ENCODE data around the gene MRPL41.
A peak's percentile ranks its signal among the peaks of the same experiment; 100 is the strongest.
"Not testable (repeated sequence)": the region's sequence is repeated elsewhere in the genome, so short reads cannot be mapped to it uniquely, and the experiment has no call there.

MRPL41 gene

DNA sequence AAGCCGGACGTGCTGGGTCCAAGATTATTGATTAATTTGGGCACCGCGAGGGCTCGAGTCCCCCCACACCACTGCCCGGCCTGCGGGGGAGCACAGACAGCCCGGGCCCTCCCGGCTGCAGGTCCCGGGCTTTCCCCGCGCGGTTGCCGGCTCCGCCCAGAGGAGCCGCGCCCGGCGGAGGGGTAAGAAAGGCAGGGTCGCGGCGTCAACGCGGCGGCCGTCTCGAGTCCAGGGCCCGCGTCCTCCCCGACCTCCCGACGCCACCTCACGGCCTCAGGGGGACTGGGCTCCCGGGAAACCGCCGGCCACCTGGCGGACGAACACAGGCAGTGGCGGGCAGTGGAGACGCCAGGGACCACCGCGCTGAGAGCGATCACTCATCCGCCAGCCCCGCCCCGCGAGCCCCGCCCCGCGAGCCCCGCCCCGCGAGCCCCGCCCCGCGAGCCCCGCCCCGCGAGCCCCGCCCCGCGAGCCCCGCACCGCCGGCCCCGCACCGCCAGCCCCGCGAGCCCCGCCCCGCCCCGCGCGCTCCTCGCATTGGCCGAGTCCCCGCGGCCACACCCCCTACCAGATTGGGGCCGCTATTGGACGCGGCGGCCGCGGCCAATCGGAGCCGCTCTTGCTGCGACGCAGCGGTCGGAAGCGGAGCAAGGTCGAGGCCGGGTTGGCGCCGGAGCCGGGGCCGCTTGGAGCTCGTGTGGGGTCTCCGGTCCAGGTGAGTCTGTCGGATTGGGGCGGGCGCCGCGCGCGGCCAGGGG, at the start of gene MRPL41:
Gene MRPL41, plus strand, starts transcription at position 616 of the 758 bp plus-strand sequence. CDS start 203 bp downstream, outside the sequence.
- DNase-seq (ENCODE audit: low read depth in 2 of 2), result peak; percentile 81 to 87

- DNase-seq (ENCODE audit: low read depth in 2 of 2), result no peak
These were observed 49.4 kb upstream of the MRPL41 start for GRCh38 chr9:137502008-137502911.

GRCh38 chr9:137504432-137504777, 47.3 kb upstream of the MRPL41 start:
- DNase-seq (ENCODE audit: low read depth in 2 of 2), result no peak

- DNase-seq (ENCODE audit: low read depth in 2 of 2), result no peak
These were observed 46.1 kb upstream of the MRPL41 start for GRCh38 chr9:137505421-137506140.

GRCh38 chr9:137506274-137506673, 45.4 kb upstream of the MRPL41 start:
- DNase-seq (ENCODE audit: low read depth in 2 of 2), result no peak

DNA sequence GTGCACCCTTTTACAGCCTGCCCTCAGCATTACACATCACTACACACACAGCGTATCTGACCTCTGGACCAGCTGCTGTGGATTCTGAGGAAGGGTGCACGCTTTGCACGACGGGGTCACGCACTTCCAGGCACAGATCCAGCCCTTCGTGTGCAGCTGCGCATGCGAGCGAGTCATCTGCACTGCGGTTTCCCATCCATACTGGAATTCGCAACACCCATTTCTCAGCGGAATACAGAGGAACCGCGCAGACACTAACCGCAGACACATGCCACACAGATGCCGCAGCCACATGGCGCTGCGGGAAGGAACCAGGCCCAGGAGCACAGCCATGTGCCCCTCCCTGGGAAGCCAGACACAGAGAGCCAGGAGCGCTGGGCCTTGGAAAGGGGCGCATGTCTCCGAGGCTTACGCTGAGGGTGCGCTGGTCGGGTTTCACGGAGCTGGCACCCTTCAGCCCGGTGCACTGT, 44.9 kb upstream of the MRPL41 start:
- DNase-seq (ENCODE audit: low read depth in 2 of 2), result no peak

DNA sequence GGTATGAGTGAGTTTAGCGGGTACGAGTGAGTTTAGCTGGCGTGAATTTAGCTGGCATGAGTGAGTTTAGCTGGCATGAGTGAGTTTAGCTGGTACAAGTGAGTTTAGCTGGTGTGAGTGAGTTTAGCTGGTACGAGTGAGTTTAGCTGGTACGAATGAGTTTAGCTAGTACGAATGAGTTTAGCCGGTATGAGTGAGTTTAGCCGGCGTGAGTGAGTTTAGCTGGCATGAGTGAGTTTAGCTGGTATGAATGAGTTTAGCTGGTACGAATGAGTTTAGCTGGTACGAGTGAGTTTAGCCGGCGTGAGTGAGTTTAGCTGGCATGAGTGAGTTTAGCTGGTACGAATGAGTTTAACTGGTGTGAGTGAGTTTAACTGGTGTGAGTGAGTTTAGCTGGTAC, 42.5 kb upstream of the MRPL41 start:
- DNase-seq (ENCODE audit: low read depth in 2 of 2), result no peak

- not testable (repeated sequence) for DNase-seq (ENCODE audit: low read depth in 2 of 2)
These were observed 40.6 kb upstream of the MRPL41 start for GRCh38 chr9:137511126-137511525.

GRCh38 chr9:137511758-137512463, 39.8 kb upstream of the MRPL41 start:
- no peak for DNase-seq (ENCODE audit: low read depth in 2 of 2)

DNA sequence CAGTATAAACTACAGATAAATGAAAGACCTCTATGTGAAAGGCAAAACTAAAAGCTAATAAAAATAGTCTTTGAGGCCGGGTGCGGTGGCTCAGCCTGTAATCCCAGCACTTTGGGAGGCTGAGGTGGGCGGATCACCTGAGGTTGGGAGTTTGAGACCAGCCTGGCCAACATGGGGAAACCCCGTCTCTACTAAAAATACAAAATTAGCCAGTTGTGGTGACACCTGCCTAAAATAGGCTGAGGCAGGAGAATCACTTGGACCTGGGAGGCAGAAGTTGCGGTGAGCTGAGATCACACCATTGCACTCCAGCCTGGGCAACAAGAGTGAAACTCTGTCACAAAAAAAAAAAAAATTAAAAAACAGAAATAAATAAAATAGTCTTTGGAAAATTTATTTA, 38.5 kb upstream of the MRPL41 start:
- not testable (repeated sequence) for DNase-seq (ENCODE audit: low read depth in 2 of 2)

GRCh38 chr9:137513801-137514570, 37.7 kb upstream of the MRPL41 start:
- DNase-seq (ENCODE audit: low read depth in 2 of 2), result not testable (repeated sequence)

- DNase-seq (ENCODE audit: low read depth in 2 of 2), result no peak
These were observed 36.9 kb upstream of the MRPL41 start for GRCh38 chr9:137514691-137515337.

GRCh38 chr9:137515338-137515724, 36.3 kb upstream of the MRPL41 start:
- DNase-seq (ENCODE audit: low read depth in 2 of 2), result no peak

DNA sequence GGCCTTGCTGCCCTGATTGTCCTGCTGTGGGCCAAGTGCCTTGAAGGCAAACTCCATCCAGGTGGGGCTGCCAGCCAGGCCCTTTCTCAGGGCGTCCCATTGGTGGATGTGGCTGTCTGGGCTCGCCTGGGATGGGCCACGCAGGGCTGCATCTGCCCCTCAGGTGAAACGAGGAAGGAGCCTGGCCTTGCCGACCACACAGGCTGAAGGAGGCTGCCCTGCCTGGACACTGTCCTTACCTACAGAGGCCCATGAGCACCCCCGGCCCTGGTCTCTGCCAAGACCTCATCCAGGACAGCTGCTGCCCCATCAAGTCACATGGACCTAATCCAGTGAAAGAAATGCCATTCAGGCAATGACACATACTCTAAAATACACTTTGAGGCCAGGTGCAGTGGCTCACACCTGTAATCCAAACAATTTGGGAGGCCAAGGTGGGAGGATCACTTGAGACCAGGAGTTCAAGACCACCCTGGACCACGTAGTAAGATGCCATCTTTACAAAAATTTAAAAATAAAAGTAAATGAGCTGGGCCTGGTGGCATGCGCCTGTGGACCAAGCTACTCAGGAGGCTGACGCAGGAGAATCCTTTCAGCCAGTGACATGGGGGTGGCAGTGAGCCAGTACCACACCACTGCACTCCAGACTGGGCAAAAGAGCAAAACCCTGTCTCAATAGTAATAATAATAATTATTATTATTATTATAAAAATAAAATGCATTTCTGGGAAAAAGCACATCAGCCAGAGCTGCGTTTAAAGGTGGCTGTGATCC, 35.3 kb upstream of the MRPL41 start:
- DNase-seq (ENCODE audit: low read depth in 2 of 2), result no peak

- not testable (repeated sequence) for DNase-seq (ENCODE audit: low read depth in 2 of 2)
These were observed 32.8 kb upstream of the MRPL41 start for GRCh38 chr9:137518661-137519459.

GRCh38 chr9:137519553-137519952, 32.1 kb upstream of the MRPL41 start:
- DNase-seq (ENCODE audit: low read depth in 2 of 2), result no peak

DNA sequence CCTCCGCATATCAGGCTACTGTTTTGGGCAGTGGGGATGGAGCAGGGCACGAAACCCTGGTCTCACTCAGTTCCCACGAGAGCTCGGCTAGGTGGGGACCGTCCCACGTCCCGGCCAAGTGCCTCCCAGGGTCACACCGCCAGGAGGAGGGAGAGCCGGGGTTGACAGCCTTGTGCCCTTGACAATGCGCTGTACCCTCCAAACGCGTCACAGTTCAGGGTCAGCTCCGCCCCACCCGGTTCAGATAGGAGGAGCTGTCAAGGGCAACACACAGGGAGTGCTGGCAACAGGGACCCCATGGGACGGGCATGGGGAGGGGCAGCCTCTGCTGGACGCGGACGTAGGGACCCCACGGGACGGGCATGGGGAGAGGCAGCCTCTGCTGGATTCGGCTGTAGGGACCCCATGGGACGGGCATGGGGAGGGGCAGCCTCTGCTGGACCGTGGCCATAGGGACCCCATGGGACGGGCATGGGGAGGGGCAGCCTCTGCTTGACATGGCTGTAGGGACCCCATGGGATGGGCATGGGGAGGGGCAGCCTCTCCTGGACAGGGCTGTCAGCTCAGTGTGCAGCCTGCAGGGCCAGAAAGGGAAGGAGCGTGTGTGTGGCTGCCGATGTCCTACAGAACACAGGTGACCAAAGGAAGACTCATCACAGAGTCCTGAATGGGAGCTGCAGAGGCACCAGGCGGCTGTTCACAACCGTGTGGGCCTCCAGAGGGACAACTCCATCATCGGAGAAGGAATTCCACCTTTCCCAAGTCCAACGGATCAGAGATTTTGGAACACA, 30.9 kb upstream of the MRPL41 start:
- DNase-seq (ENCODE audit: low read depth in 2 of 2), result no peak
